AG04450 (cell line): ENCODE data around the gene FN3K. TPM values are rescaled to one million over a fixed set of nuclear protein-coding genes. Genes with fewer than 3 reads are reported as not detected.
A peak's percentile ranks its signal among the peaks of the same experiment; 100 is the strongest.

ENCODE experiments used
- CTCF ChIA-PET: fragments of 300-600, 350-600 bp; formaldehyde crosslinking; extraction: SDS; loops from one replicate; lab custom pipeline; 2022; ENCODE audit warnings: antibody characterized with exemption, inconsistent platforms; lab: Charles Lee
- POLR2A ChIA-PET: fragments of 350-600 bp; formaldehyde crosslinking; extraction: SDS; loops from one replicate; lab custom pipeline; 2021; ENCODE audit warnings: antibody characterized with exemption, inconsistent platforms; lab: Yijun Ruan, JAX
- DNase-seq: peaks from one replicate; pipeline ENCODE4 v3.0.0-alpha.2; 2011; ENCODE audit warnings: low read depth, low spot score
- H3K27ac ChIP-seq: one replicate; pipeline ENCODE4 v1.5.1; 2012; ENCODE audit warnings: low read depth, low read length, control low read depth
- H3K27me3 ChIP-seq: one replicate; pipeline ENCODE4 v1.6.0; 2012; ENCODE audit warnings: low read length; ENCODE audit not compliant: control insufficient read depth, insufficient read depth
- H3K4me3 ChIP-seq: 2 replicates; pipeline ENCODE4 v1.5.1; 2011; ENCODE audit warnings: mild to moderate bottlenecking, low read depth, low read length, control low read depth
- H3K9me3 ChIP-seq: 2 replicates; pipeline ENCODE4 v1.5.1; 2012; ENCODE audit warnings: low read length; ENCODE audit not compliant: control insufficient read depth, insufficient read depth
- CTCF ChIP-seq: IDR thresholded peaks from 2 replicates; pipeline ENCODE4 v1.5.1; 2011; ENCODE audit warnings: low read depth, low read length, control low read depth, inconsistent platforms
- polyA plus RNA-seq: library from polyadenylated mRNA; depleted of rRNA; stranded (reverse); fragments of >200 nt; gene quantifications from 2 replicates; pipeline ENCODE4 v1.2.3, GENCODE V29; 2011

FN3K gene
- polyA plus RNA-seq, 1 experiment = 1.6 TPM

- no peaks in the 10 kb centered on the region for H3K27me3 ChIP-seq
- CTCF ChIA-PET = interaction anchor here (0.7 to 2.5 kb wide), 7 partner anchors 9 to 293 kb away, joined by 3 to 15 read pairs (median 4); no protein-coding TSS in a partner anchor
- H3K9me3 ChIP-seq = no peaks in the 10 kb centered on the region
- H3K27ac ChIP-seq = no peak overlapping the region
- H3K4me3 ChIP-seq = no peak overlapping the region
- no peak for DNase-seq
- POLR2A ChIA-PET = interaction anchor here (0.7 kb wide), 1 partner anchor 1664 kb away, joined by 7 read pairs; no protein-coding TSS in a partner anchor
- no peak for TF ChIP-seq CTCF
Observed at GRCh38 chr17:82780195-82780594, 44.8 kb downstream of the FN3K start.

- ChIA-PET CTCF (interaction anchor here (0.6 to 2.5 kb wide), 22 partner anchors 10 to 419 kb away, joined by 3 to 15 read pairs (median 4); no protein-coding TSS in a partner anchor), POLR2A (no interaction called here)
- no peak for DNase-seq
- Histone ChIP-seq H3K27ac (no peak overlapping the region), H3K9me3 (no peaks in the 10 kb centered on the region), H3K4me3 (no peak overlapping the region), H3K27me3 (no peaks in the 10 kb centered on the region)
- TF ChIP-seq CTCF = no peak
Observed at GRCh38 chr17:82780971-82781893, 45.8 kb downstream of the FN3K start.

GRCh38 chr17:82781894-82782274 lies 46.5 kb downstream of the FN3K start:
- Histone ChIP-seq H3K9me3 (no peaks in the 10 kb centered on the region), H3K27me3 (no peaks in the 10 kb centered on the region), H3K4me3 (no peak overlapping the region), H3K27ac (peak overlapping the region; percentile 2)
- POLR2A ChIA-PET = no interaction called here
- DNase-seq = peak; percentile 50
- CTCF ChIA-PET = interaction anchor here (0.6 to 2.5 kb wide), 22 partner anchors 10 to 420 kb away, joined by 3 to 15 read pairs (median 4); no protein-coding TSS in a partner anchor
- TF ChIP-seq CTCF = peak; percentile 99

GRCh38 chr17:82782657-82783207 lies 47.3 kb downstream of the FN3K start:
- no peak for DNase-seq
- Histone ChIP-seq H3K4me3 (no peak overlapping the region), H3K27me3 (no peaks in the 10 kb centered on the region), H3K9me3 (no peaks in the 10 kb centered on the region), H3K27ac (no peak overlapping the region)
- TF ChIP-seq CTCF = no peak
- ChIA-PET CTCF (interaction anchor here (1.1 to 1.3 kb wide), 2 partner anchors 56 to 96 kb away, joined by 3 to 4 read pairs; no protein-coding TSS in a partner anchor), POLR2A (no interaction called here)
